Measurements from ENCODE around the gene RRAS2.

The RRAS2 gene

GRCh38 chr11:14262271-14262846, 96.6 kb downstream of the RRAS2 start:
- TF ChIP-seq FOXP2 (optimal IDR thresholded peaks at IDR 0.05; ENCODE audit: borderline replicate concordance, extremely low read depth, extremely low read length, insufficient read depth) (no peak), REST (IDR thresholded peaks at IDR 0.05; ENCODE audit: insufficient read depth in 1 of 2, low read depth in 2 of 2, low read length in 2 of 2) (no peak), POLR2AphosphoS5 (IDR thresholded peaks at IDR 0.05; ENCODE audit: low read depth, low read length) (no peak), TAF1 (IDR thresholded peaks at IDR 0.05; ENCODE audit: borderline replicate concordance, insufficient read depth, low read length) (no peak), SIN3A (IDR thresholded peaks at IDR 0.05; ENCODE audit: borderline replicate concordance, insufficient read depth, low read length) (no peak)

DNA sequence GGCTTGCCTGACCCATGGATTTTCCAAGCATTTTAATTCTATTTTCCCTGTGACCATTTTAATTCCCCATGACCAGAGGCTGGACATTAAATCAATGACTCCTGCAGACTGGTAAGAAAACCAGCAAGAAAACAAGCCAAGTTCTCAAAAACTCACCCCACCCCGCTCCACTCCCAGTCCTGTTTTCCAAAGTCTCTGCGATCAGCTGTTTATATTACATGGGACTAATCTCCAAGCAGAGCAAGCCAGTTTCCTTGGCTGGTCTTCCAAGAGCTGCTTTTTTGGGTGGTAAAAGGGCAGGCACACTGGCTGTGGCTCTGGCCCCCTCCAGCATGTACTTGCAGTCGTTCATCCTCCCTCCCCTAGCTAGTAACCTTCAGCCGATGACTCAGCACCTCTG, 97.9 kb downstream of the RRAS2 start:
- TF ChIP-seq TAF1 (IDR thresholded peaks at IDR 0.05; ENCODE audit: borderline replicate concordance, insufficient read depth, low read length) (no peak), FOXP2 (optimal IDR thresholded peaks at IDR 0.05; ENCODE audit: borderline replicate concordance, extremely low read depth, extremely low read length, insufficient read depth) (no peak), REST (IDR thresholded peaks at IDR 0.05; ENCODE audit: insufficient read depth in 1 of 2, low read depth in 2 of 2, low read length in 2 of 2) (no peak), POLR2AphosphoS5 (IDR thresholded peaks at IDR 0.05; ENCODE audit: low read depth, low read length) (no peak), SIN3A (IDR thresholded peaks at IDR 0.05; ENCODE audit: borderline replicate concordance, insufficient read depth, low read length) (no peak)

DNA sequence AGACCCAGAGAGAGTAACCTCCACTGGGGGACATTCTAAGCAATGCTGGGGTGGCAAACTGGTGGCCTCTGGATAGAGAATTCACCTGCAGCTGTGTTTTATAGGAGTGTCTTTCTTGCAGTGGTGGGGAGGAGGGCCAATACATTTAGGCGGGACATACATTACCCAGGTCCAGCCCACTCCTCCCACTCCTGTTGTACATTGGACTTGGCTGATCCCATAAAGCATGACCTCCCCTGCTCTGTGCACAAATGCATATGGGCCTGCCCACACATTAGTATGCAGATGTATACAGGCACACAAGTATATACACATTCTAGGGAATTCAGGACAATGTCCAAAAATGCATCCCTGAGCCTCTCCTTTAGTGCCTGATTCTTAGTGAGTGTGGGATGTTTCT, 99.1 kb downstream of the RRAS2 start:
- no peak for TF ChIP-seq POLR2AphosphoS5 (IDR thresholded peaks at IDR 0.05; ENCODE audit: low read depth, low read length)

DNA sequence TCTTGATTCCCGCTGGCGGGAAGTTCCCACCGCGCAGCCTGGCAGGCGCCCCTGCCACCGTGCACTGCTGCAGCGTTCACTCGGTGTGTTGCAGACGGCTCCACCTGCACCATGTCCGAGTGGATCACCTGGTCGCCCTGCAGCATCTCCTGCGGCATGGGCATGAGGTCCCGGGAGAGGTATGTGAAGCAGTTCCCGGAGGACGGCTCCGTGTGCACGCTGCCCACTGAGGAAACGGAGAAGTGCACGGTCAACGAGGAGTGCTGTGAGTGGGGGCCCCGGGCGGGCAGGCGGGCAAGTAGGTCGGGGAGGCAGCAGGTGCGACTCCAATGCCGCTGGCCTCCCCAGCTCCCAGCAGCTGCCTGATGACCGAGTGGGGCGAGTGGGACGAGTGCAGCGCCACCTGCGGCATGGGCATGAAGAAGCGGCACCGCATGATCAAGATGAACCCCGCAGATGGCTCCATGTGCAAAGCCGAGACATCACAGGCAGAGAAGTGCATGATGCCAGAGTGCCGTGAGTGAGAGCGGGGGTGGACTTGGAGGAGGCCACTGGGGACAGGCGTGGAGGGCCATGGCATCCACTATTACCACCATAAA, 99.7 kb downstream of the RRAS2 start:
- TF ChIP-seq POLR2AphosphoS5 (IDR thresholded peaks at IDR 0.05; ENCODE audit: low read depth, low read length), result no peak
- no peak for TF ChIP-seq TAF1 (IDR thresholded peaks at IDR 0.05; ENCODE audit: borderline replicate concordance, insufficient read depth, low read length)
- TF ChIP-seq FOXP2 (optimal IDR thresholded peaks at IDR 0.05; ENCODE audit: borderline replicate concordance, extremely low read depth, extremely low read length, insufficient read depth), result no peak
- TF ChIP-seq REST (IDR thresholded peaks at IDR 0.05; ENCODE audit: insufficient read depth in 1 of 2, low read depth in 2 of 2, low read length in 2 of 2), result no peak
- TF ChIP-seq SIN3A (IDR thresholded peaks at IDR 0.05; ENCODE audit: borderline replicate concordance, insufficient read depth, low read length), result no peak

- TF ChIP-seq REST (IDR thresholded peaks at IDR 0.05; ENCODE audit: insufficient read depth in 1 of 2, low read depth in 2 of 2, low read length in 2 of 2), result no peak
- TF ChIP-seq SIN3A (IDR thresholded peaks at IDR 0.05; ENCODE audit: borderline replicate concordance, insufficient read depth, low read length), result no peak
- TF ChIP-seq TAF1 (IDR thresholded peaks at IDR 0.05; ENCODE audit: borderline replicate concordance, insufficient read depth, low read length), result no peak
- TF ChIP-seq FOXP2 (optimal IDR thresholded peaks at IDR 0.05; ENCODE audit: borderline replicate concordance, extremely low read depth, extremely low read length, insufficient read depth), result no peak
- TF ChIP-seq POLR2AphosphoS5 (IDR thresholded peaks at IDR 0.05; ENCODE audit: low read depth, low read length), result no peak
Observed at GRCh38 chr11:14258221-14258935, 100.6 kb downstream of the RRAS2 start.
